Endothelial cell of umbilical vein (primary cell): ENCODE results near the gene KRTAP1-3. TPM values are rescaled to one million over a fixed set of nuclear protein-coding genes. Genes with fewer than 3 reads are reported as not detected.

Experiments used
- BruUV-seq: library from RNA; stranded (reverse); fragments of 400-500 nt; replicated peaks from 2 replicates; lab custom pipeline; 2021; lab: Mats Ljungman, UMichigan
- CTCF ChIA-PET: fragments of 300-600, 350-600 bp; sonication (Branson Sonifier 250); formaldehyde crosslinking; loops from one replicate; lab custom pipeline; 2021; ENCODE audit warnings: antibody characterized with exemption, inconsistent platforms; lab: Charles Lee
- POLR2A ChIA-PET: fragments of 300-600, 350-600 bp; sonication (Branson Sonifier 250); formaldehyde crosslinking; loops from one replicate; lab custom pipeline; 2021; ENCODE audit warnings: antibody characterized with exemption, inconsistent platforms; lab: Charles Lee
- DNase-seq: peaks from one replicate; pipeline ENCODE4 v3.0.0-alpha.2; 2011; ENCODE audit warnings: low read depth, low spot score
- FAIRE-seq: peaks from 2 replicates; lab custom pipeline; 2011; peaks lifted over from hg19 to GRCh38; lab: Jason Lieb, UNC
- H2AFZ ChIP-seq: 2 replicates; pipeline ENCODE4 v1.6.0; 2012; ENCODE audit warnings: low read depth, low read length, control low read depth, inconsistent platforms
- H3K27ac ChIP-seq: 2 replicates; pipeline ENCODE4 v1.5.1; 2011; ENCODE audit warnings: low read depth, mild to moderate bottlenecking, control low read depth, low read length, moderate library complexity; ENCODE audit not compliant: insufficient read depth
- H3K27me3 ChIP-seq, 2 experiments: 2 replicates each; pipeline versions ENCODE4 v1.6.0 to v1.6.1; 2011; ENCODE audit warnings: low read length in 2 of 2, mixed read lengths in 1 of 2; ENCODE audit not compliant: control insufficient read depth in 2 of 2, insufficient read depth in 2 of 2
- H3K36me3 ChIP-seq, 2 experiments: 2 replicates in 1 of 2; 3 replicates in 1 of 2; pipeline ENCODE4 v1.5.1; 2011; ENCODE audit warnings: low read length in 2 of 2, mild to moderate bottlenecking in 1 of 2, moderate library complexity in 1 of 2; ENCODE audit not compliant: control insufficient read depth in 2 of 2, insufficient read depth in 2 of 2; ENCODE audit errors: extremely low read depth in 1 of 2
- H3K4me1 ChIP-seq: 3 replicates; pipeline ENCODE4 v1.5.1; 2011; ENCODE audit warnings: mild to moderate bottlenecking, low read length; ENCODE audit not compliant: control insufficient read depth, insufficient read depth; ENCODE audit errors: extremely low read depth
- H3K4me2 ChIP-seq: 2 replicates; pipeline ENCODE4 v1.6.1; 2011; ENCODE audit warnings: low read length, control low read depth, mixed read lengths; ENCODE audit not compliant: insufficient read depth
- H3K4me3 ChIP-seq, 3 experiments: fragments of 200-600 bp in 1 of 3; sonication (generic), shearing (Covaris generic) in 1 of 3; replicated peaks in 1 of 3; 2 replicates each; pipeline ENCODE4 v1.5.1; 2011 to 2016; ENCODE audit warnings: control low read depth in 3 of 3, low read length in 3 of 3, mild to moderate bottlenecking in 2 of 3, inconsistent platforms in 1 of 3, low read depth in 1 of 3, moderate library complexity in 1 of 3; ENCODE audit not compliant: insufficient read depth in 1 of 3
- H3K79me2 ChIP-seq: 2 replicates; pipeline ENCODE4 v1.6.0; 2012; ENCODE audit warnings: low read length, inconsistent platforms; ENCODE audit not compliant: control insufficient read depth, insufficient read depth
- H3K9ac ChIP-seq: replicated peaks from 2 replicates; pipeline ENCODE3; 2011; ENCODE audit warnings: low read length, control low read depth; ENCODE audit not compliant: insufficient read depth; ENCODE audit errors: extremely low read depth
- H3K9me1 ChIP-seq: replicated peaks from 3 replicates; pipeline ENCODE4 v1.6.0; 2011; ENCODE audit warnings: mild to moderate bottlenecking, low read length; ENCODE audit not compliant: control insufficient read depth, insufficient read depth; ENCODE audit errors: extremely low read depth
- H3K9me3 ChIP-seq: replicated peaks from 2 replicates; pipeline ENCODE4 v1.5.1; 2012; ENCODE audit warnings: low read length, inconsistent platforms; ENCODE audit not compliant: control insufficient read depth, insufficient read depth
- H4K20me1 ChIP-seq: replicated peaks from 2 replicates; pipeline ENCODE3; 2011; ENCODE audit warnings: mild to moderate bottlenecking, low read length; ENCODE audit not compliant: control insufficient read depth, insufficient read depth; ENCODE audit errors: extremely low read depth
- EZH2 ChIP-seq: IDR thresholded peaks from 2 replicates; pipeline ENCODE4 v1.6.1; 2012; ENCODE audit warnings: borderline replicate concordance, low read depth, mild to moderate bottlenecking, moderate library complexity, low read length, inconsistent platforms; ENCODE audit not compliant: severe bottlenecking
- FOS ChIP-seq: IDR thresholded peaks from 2 replicates; pipeline ENCODE4 v1.6.1; 2011; ENCODE audit warnings: mild to moderate bottlenecking, low read length, moderate library complexity, borderline replicate concordance; ENCODE audit not compliant: insufficient read depth
- GATA2 ChIP-seq: IDR thresholded peaks from 2 replicates; pipeline ENCODE4 v1.7.0; 2011; ENCODE audit warnings: low read depth, mild to moderate bottlenecking, moderate library complexity, mixed read lengths, low read length; ENCODE audit not compliant: insufficient read length, insufficient read depth
- JUN ChIP-seq: IDR thresholded peaks from 2 replicates; pipeline ENCODE4 v1.6.1; 2011; ENCODE audit warnings: borderline replicate concordance, low read depth; ENCODE audit not compliant: insufficient read length, insufficient read depth
- MYC ChIP-seq: IDR thresholded peaks from one replicate; pipeline ENCODE4 v1.6.1; 2011; ENCODE audit warnings: mild to moderate bottlenecking, low read depth, low read length
- POLR2A ChIP-seq: IDR thresholded peaks from 2 replicates; pipeline ENCODE4 v1.6.1; 2012; ENCODE audit warnings: low read depth, mild to moderate bottlenecking, control low read depth, low read length
- POLR2AphosphoS5 ChIP-seq: IDR thresholded peaks from 2 replicates; pipeline ENCODE4 v1.6.1; 2012; ENCODE audit warnings: low read depth, mild to moderate bottlenecking, control low read depth, low read length, moderate library complexity; ENCODE audit not compliant: insufficient read depth
- dilution Hi-C: fragments of 300-500 bp; cut with MboI; formaldehyde crosslinking; loops from one replicate; pipeline ENCODE4 v1.15.0; 2019; ENCODE audit warnings: low sequenced_read_pairs; ENCODE audit not compliant: extremely low pct_ligation_motif_present
- intact Hi-C: fragments of 100-400 bp; cut with micrococcal nuclease; formaldehyde crosslinking; loops from one replicate; pipeline ENCODE4 v1.10.0; 2022
- polyA plus RNA-seq, 4 experiments: library from polyadenylated mRNA; depleted of rRNA in 3 of 4; stranded (reverse) in 3 of 4; unstranded in 1 of 4; fragments of >200 nt; gene quantifications; 2 replicates each; pipeline versions ENCODE4 v1.2.1 to v1.2.3, GENCODE V29; 2011 to 2012; ENCODE audit warnings: missing spikeins in 1 of 4
- total RNA-seq: library from RNA; stranded (reverse); gene quantifications from 2 replicates; pipeline ENCODE4 v1.2.3, GENCODE V29; 2021
- TF ChIP-seq, protein P1 (sequence below): IDR thresholded peaks from 2 replicates; pipeline ENCODE4 v1.6.1; 2011; ENCODE audit not compliant: insufficient read depth, insufficient read length
- TF ChIP-seq, protein P2 (sequence below), 2 donors: IDR thresholded peaks; 1 replicate in 1 of 2; 2 replicates in 1 of 2; pipeline ENCODE4 v1.5.1; 2011; ENCODE audit warnings: low read length in 2 of 2, mild to moderate bottlenecking in 2 of 2, moderate library complexity in 2 of 2, control low read depth in 1 of 2, inconsistent platforms in 1 of 2, low read depth in 1 of 2; ENCODE audit not compliant: insufficient read depth in 1 of 2; ENCODE audit errors: extremely low read depth in 1 of 2

KRTAP1-3 gene
- total and polyA plus RNA-seq, 2 donors (not counting 3 experiments of a cell fraction or from before 2014, with no cell fraction given), result not detected

DNA sequence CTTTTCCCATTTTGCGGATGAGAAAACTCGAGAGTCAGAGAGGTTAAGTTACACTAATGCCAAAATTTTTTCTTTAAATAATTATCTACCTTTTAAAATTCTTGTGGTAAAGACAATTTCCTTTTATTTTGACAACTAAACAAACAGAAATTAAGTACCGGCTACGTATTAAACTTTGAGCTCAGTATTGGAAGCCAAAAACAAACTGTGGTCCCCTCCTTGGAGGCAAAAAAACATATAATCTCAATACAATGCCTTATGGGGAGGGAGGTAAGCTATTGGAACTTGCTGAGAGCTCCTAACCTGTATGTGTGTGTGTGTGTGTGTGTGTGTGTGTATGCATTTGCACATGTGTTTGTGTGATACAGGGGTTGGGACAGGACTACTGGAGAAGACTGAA, 28.8 kb upstream of the KRTAP1-3 start:
- dilution Hi-C loops, result no loop called here
- H3K4me1 ChIP-seq, result no peaks in the 10 kb centered on the region
- DNase-seq (no peak), FAIRE-seq (no peak)
- H3K27ac ChIP-seq, result no peak overlapping the region
- no peak overlapping the region for H3K4me3 ChIP-seq
- CTCF ChIA-PET, result no interaction called here
- POLR2A ChIA-PET, result no interaction called here
- no peak overlapping the region for H3K4me2 ChIP-seq
- H3K36me3 ChIP-seq, result no peaks in the 10 kb centered on the region
- intact Hi-C loops, result no loop called here
- BruUV-seq, result no TSS peak
- no peaks in the 10 kb centered on the region for H3K9me1 ChIP-seq
- H3K79me2 ChIP-seq, result no peaks in the 10 kb centered on the region
- no peaks in the 10 kb centered on the region for H3K9me3 ChIP-seq
- peaks cover 6 to 12% of the 10 kb centered on the region in 2 experiments for H3K27me3 ChIP-seq
- no peaks in the 10 kb centered on the region for H4K20me1 ChIP-seq
- TF ChIP-seq, protein P1, sequence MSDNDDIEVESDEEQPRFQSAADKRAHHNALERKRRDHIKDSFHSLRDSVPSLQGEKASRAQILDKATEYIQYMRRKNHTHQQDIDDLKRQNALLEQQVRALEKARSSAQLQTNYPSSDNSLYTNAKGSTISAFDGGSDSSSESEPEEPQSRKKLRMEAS, result no peak
- no peak for TF ChIP-seq EZH2
- no peak for TF ChIP-seq GATA2
- no peak for TF ChIP-seq POLR2A
- no peak for TF ChIP-seq POLR2AphosphoS5
- no peak for TF ChIP-seq MYC
- TF ChIP-seq, protein P2, sequence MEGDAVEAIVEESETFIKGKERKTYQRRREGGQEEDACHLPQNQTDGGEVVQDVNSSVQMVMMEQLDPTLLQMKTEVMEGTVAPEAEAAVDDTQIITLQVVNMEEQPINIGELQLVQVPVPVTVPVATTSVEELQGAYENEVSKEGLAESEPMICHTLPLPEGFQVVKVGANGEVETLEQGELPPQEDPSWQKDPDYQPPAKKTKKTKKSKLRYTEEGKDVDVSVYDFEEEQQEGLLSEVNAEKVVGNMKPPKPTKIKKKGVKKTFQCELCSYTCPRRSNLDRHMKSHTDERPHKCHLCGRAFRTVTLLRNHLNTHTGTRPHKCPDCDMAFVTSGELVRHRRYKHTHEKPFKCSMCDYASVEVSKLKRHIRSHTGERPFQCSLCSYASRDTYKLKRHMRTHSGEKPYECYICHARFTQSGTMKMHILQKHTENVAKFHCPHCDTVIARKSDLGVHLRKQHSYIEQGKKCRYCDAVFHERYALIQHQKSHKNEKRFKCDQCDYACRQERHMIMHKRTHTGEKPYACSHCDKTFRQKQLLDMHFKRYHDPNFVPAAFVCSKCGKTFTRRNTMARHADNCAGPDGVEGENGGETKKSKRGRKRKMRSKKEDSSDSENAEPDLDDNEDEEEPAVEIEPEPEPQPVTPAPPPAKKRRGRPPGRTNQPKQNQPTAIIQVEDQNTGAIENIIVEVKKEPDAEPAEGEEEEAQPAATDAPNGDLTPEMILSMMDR (IDR thresholded peaks at IDR 0.05; ENCODE audit: extremely low read depth in 1 of 2, insufficient read depth in 1 of 2, low read depth in 1 of 2, low read length in 2 of 2), result no peak
- no peak for TF ChIP-seq JUN
- TF ChIP-seq FOS, result no peak
- H2AFZ ChIP-seq, result no peak overlapping the region
- H3K9ac ChIP-seq, result no peak overlapping the region
